Keratinocyte (primary cell): Measurements from ENCODE around the gene ZBTB46.

Source experiments
- CTCF ChIP-seq, 3 experiments: IDR thresholded peaks in 1 of 3; conservative IDR thresholded peaks in 1 of 3; optimal IDR thresholded peaks in 1 of 3; 2 replicates in 2 of 3; 3 replicates in 1 of 3; pipeline versions ENCODE3 to v1.5.1; 2011; ENCODE audit warnings: low read length in 3 of 3, mild to moderate bottlenecking in 3 of 3, moderate library complexity in 2 of 3, control low read depth in 1 of 3, inconsistent platforms in 1 of 3; ENCODE audit not compliant: insufficient read depth in 2 of 3; ENCODE audit errors: extremely low read depth in 1 of 3
- EZH2 ChIP-seq: IDR thresholded peaks from one replicate; pipeline ENCODE4 v1.6.1; 2012; ENCODE audit warnings: inconsistent platforms, mild to moderate bottlenecking, low read length, moderate library complexity

- TF ChIP-seq CTCF (optimal IDR thresholded peaks at IDR 0.05 in 1 of 3, IDR thresholded peaks at IDR 0.05 in 1 of 3, conservative IDR thresholded peaks at IDR 0.05 in 1 of 3; ENCODE audit: extremely low read depth in 1 of 3, insufficient read depth in 2 of 3, low read length in 3 of 3) (no peak), EZH2 (no peak)
Measured at GRCh38 chr20:63736893-63737694, 94.0 kb downstream of the ZBTB46 start.
